ENCODE data around the gene CDH10. TPM values are rescaled to one million over a fixed set of nuclear protein-coding genes. Genes with fewer than 3 reads are reported as not detected.

Gene CDH10
- total RNA-seq, 1 experiment from 2014 or later = 0.31 TPM

- no peak overlapping the region for H3K4me3 Mint-ChIP-seq
- no CpG with 5 or more reads among the region's 1 CpG for WGBS (ENCODE audit: extremely low coverage, insufficient read length, low lambda C conversion rate)
- Histone ChIP-seq H2BK120ac (ENCODE audit: low read depth, low read length, poor library complexity, severe bottlenecking) (no peak overlapping the region), H3K79me2 (ENCODE audit: insufficient read depth, low read length) (no peaks in the 10 kb centered on the region), H3K27ac (ENCODE audit: insufficient read length, low read depth, low read length) (no peak overlapping the region), H3K79me1 (ENCODE audit: insufficient read depth, low read depth, low read length, poor library complexity, severe bottlenecking) (no peaks in the 10 kb centered on the region), H2BK20ac (ENCODE audit: low read depth, low read length, poor library complexity, severe bottlenecking) (no peak overlapping the region), H2AK5ac (ENCODE audit: insufficient read length, low read length) (no peak overlapping the region), H4K8ac (replicated peaks; ENCODE audit: insufficient read length, low read depth, low read length) (no peak overlapping the region), H4K20me1 (ENCODE audit: control insufficient read depth, insufficient read depth, insufficient read length) (no peaks in the 10 kb centered on the region), H3K56ac (ENCODE audit: insufficient read length, low read depth, low read length) (no peak overlapping the region), H3K14ac (ENCODE audit: insufficient read depth, low read length) (no peak overlapping the region), H3K4ac (ENCODE audit: low read depth, low read length) (no peak overlapping the region), H3K4me1 (ENCODE audit: insufficient read depth, low read length) (no peaks in the 10 kb centered on the region), H3K23me2 (ENCODE audit: insufficient read length, low read depth, low read length, poor library complexity, severe bottlenecking) (no peaks in the 10 kb centered on the region), H3K23ac (ENCODE audit: insufficient read length, low read depth, low read length) (no peak overlapping the region), H2BK5ac (ENCODE audit: insufficient read length, low read length) (no peak overlapping the region), H4K5ac (ENCODE audit: insufficient read length, low read depth, low read length) (no peak overlapping the region), H3K4me2 (ENCODE audit: insufficient read depth, insufficient read length, low read length) (no peak overlapping the region), H3K27me3 (ENCODE audit: insufficient read depth, low read length) (no peaks in the 10 kb centered on the region), H3T11ph (ENCODE audit: low read length) (no peak overlapping the region), H4K91ac (ENCODE audit: insufficient read length, low read depth, low read length) (no peak overlapping the region), H3K9ac (ENCODE audit: extremely low read depth, insufficient read length, low read length) (no peak overlapping the region), H3K18ac (ENCODE audit: insufficient read length, low read depth, low read length) (no peak overlapping the region), H2BK15ac (ENCODE audit: low read depth, low read length) (no peak overlapping the region), H3K9me3 (ENCODE audit: control insufficient read depth, low read depth, low read length) (no peaks in the 10 kb centered on the region), H2BK12ac (ENCODE audit: insufficient read length, low read depth, low read length) (no peak overlapping the region), H2AFZ (ENCODE audit: low read length) (no peak overlapping the region)
- H3K27ac Mint-ChIP-seq = no peak overlapping the region
- H3K9me3 Mint-ChIP-seq = no peaks in the 10 kb centered on the region
- no peak for DNase-seq
- no peaks in the 10 kb centered on the region for H3K27me3 Mint-ChIP-seq (ENCODE audit: low read depth)
- peaks cover 0 to 4% (median 0%) of the 10 kb centered on the region in 3 experiments; a peak in 2 of 7 replicates for H3K36me3 Mint-ChIP-seq (ENCODE audit: insufficient read depth in 1 of 3, low read depth in 3 of 3)
- TF ChIP-seq CTCF (conservative IDR thresholded peaks at IDR 0.05) = no peak
- 0 out of 4 replicates have a peak, but pooled peaks cover 0 to 3% of the 10 kb centered on the region in 2 experiments for H3K4me1 Mint-ChIP-seq
These were observed 105.2 kb downstream of the CDH10 start for GRCh38 chr5:24539613-24540012.

Data from H9 (cell line).